Heart right ventricle (tissue), 16 donors: ENCODE measurements around the gene NAT10. TPM values are rescaled to one million over a fixed set of nuclear protein-coding genes. Genes with fewer than 3 reads are reported as not detected.

ENCODE experiments used
- ATAC-seq, 8 donors: fragments of 200-7000 bp; cut with Tn5 transposase; one replicate each; pipeline ENCODE4 v1.9.1; 2020; ENCODE audit warnings: mild to moderate bottlenecking in 8 of 8, moderate library complexity in 8 of 8, moderate number of reproducible peaks in 1 of 8
- DNase-seq, 2 donors: peaks; one replicate each; pipeline ENCODE4 v3.0.0-alpha.2; 2020
- H3K27ac ChIP-seq, 10 donors: fragments of 200-600 bp; sonication (generic) in 2 of 10; one replicate each; pipeline versions ENCODE4 v1.5.0 to v1.8.0; 2020 to 2022; ENCODE audit warnings: mild to moderate bottlenecking in 3 of 10
- H3K27me3 ChIP-seq, 7 donors: fragments of 200-600 bp; one replicate each; pipeline ENCODE4 v1.8.0; 2021 to 2022; ENCODE audit warnings: mild to moderate bottlenecking in 2 of 7
- H3K36me3 ChIP-seq, 9 donors: fragments of 200-600 bp; sonication (generic) in 1 of 9; one replicate each; pipeline versions ENCODE4 v1.5.0 to v1.8.0; 2020 to 2022; ENCODE audit warnings: mild to moderate bottlenecking in 2 of 9
- H3K4me1 ChIP-seq, 9 donors: fragments of 200-600 bp; sonication (generic) in 1 of 9; one replicate each; pipeline versions ENCODE4 v1.5.0 to v1.8.0; 2020 to 2022; ENCODE audit warnings: mild to moderate bottlenecking in 4 of 9
- H3K4me3 ChIP-seq, 10 donors: fragments of 200-600 bp; sonication (generic) in 2 of 10; one replicate each; pipeline versions ENCODE4 v1.5.0 to v1.8.0; 2020 to 2022; ENCODE audit warnings: mild to moderate bottlenecking in 7 of 10, moderate library complexity in 2 of 10
- H3K9me3 ChIP-seq, 11 donors: fragments of 200-600 bp in 10 of 11; sonication (generic) in 2 of 11; one replicate each; pipeline versions ENCODE4 v1.5.0 to v1.8.0; 2013 to 2022; ENCODE audit warnings: mild to moderate bottlenecking in 2 of 11, control low read depth in 1 of 11, moderate library complexity in 1 of 11
- WGBS, 2 donors: extraction: QIAGEN DNeasy Blood & Tissue Kit; methylation state at CpG; one replicate each; pipeline ENCODE4 v1.1.7; 2013; ENCODE audit warnings: inconsistent platforms in 1 of 2; 5-methylcytosine and 5-hydroxymethylcytosine counted together
- intact Hi-C, 10 donors: fragments of 100-400 bp; cut with DNase I; formaldehyde crosslinking; loops; one replicate each; pipeline versions ENCODE4 v1.11.1 to v1.14.2; 2022
- polyA plus RNA-seq, 2 donors: library from polyadenylated mRNA; stranded (reverse); fragments of 200-250 nt; gene quantifications; one replicate each; pipeline ENCODE4 v1.2.3, GENCODE V29; 2013
- total RNA-seq, 10 donors: library from RNA; stranded (reverse); fragmentation: NEBNext Ultra II Directional in 3 of 10; extraction: Animal tissue kit (Norgen Biotek cat#: 25700) in 3 of 10; gene quantifications; one replicate each; pipeline versions ENCODE4 v1.2.1 to v1.2.4, GENCODE V29; 2021 to 2023
- TF ChIP-seq, protein P1 (sequence below), 9 donors: fragments of 200-600 bp; sonication (generic) in 2 of 9; IDR thresholded peaks; one replicate each; pipeline versions ENCODE4 v1.5.0 to v1.8.0; 2021 to 2022; ENCODE audit warnings: antibody characterized with exemption in 9 of 9, mild to moderate bottlenecking in 5 of 9, moderate library complexity in 1 of 9
- donor health status: Arrhythmogenic right ventricular cardiomyopathy.
- donor health status: ischemic (EF 13 %, LVEDD 7.1; RV severe dilation, severe dysfunction).
- donor health status: healthy with polysubstance abuse.
- donor health status: DM: no; HTN: yes; CAD: no.
- donor health status: DM: no; HTN: no; CAD: no.
- donor health status: ischemic (EF 25% LVEDD 6.9; RV normal size, moderate dysfunction).
- donor health status: ischemic (EF 25% LVEDD 5.7; RV mildly dilated, moderate dysfunction).
- donor health status: healthy.
- donor health status: DM: yes; HTN: yes; CAD: no.
- donor health status: Ischemic cardiomyopathy.
- donor health status: ischemic (EF 35%, LVEDD 5.7; RV mildly dilated, moderate dysfunction).
- donor health status: nonischemic (EF 11% LVEDD 7.7; RV severe dilation, severe dysfunction).
- donor health status: DM: yes; HTN: yes; CAD: no.
- donor health status: PGD.
- donor health status: ischemic (EF 29% LVEDD 5.4; RV normal size, mild dysfunction).
- donor health status: nonischemic (EF 23%, LVEDD 6.1; RV moderate dilation, normal function).

The NAT10 gene
- total and polyA plus RNA-seq, 12 donors = 16.2 to 26.4 (median 21.9) TPM

DNA sequence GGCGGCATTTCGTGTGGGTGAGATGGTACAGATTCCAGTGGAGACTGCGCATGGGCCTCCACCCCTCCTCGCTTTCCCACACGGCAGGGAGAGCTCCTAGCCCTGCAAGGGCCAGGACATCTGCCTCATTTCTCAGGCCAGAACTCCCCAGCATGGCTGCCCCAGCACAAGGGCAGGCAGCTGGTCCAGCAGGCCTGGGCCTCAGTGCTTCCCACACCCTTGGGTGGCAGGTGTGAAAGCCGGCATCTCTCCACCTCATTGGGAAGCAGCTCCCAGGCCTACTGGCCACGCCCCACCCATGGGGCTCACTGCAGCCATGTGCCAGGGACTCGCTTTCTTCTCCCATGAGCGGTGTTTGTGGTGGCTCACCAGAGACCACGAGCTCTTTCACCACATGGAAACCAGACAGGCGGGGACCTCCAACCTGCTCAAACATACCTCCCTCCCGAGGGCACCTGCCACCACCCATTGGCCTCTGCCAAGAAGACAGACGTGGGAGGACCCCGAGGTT lies 79.1 kb downstream of the NAT10 start:
- no peak overlapping the region for H3K4me3 ChIP-seq
- DNase-seq (no peak), ATAC-seq (no peak)
- TF ChIP-seq, protein P1, sequence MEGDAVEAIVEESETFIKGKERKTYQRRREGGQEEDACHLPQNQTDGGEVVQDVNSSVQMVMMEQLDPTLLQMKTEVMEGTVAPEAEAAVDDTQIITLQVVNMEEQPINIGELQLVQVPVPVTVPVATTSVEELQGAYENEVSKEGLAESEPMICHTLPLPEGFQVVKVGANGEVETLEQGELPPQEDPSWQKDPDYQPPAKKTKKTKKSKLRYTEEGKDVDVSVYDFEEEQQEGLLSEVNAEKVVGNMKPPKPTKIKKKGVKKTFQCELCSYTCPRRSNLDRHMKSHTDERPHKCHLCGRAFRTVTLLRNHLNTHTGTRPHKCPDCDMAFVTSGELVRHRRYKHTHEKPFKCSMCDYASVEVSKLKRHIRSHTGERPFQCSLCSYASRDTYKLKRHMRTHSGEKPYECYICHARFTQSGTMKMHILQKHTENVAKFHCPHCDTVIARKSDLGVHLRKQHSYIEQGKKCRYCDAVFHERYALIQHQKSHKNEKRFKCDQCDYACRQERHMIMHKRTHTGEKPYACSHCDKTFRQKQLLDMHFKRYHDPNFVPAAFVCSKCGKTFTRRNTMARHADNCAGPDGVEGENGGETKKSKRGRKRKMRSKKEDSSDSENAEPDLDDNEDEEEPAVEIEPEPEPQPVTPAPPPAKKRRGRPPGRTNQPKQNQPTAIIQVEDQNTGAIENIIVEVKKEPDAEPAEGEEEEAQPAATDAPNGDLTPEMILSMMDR (IDR thresholded peaks at IDR 0.05) = no peak
- H3K9me3 ChIP-seq = no peaks in the 10 kb centered on the region
- peaks cover 4 to 30% (median 10%) of the 10 kb centered on the region in 9 donors for H3K4me1 ChIP-seq
- no peaks in the 10 kb centered on the region for H3K27me3 ChIP-seq
- 93 to 94% methylated on average over 14 of the region's 14 CpGs for WGBS, 2 donors
- H3K27ac ChIP-seq = no peak overlapping the region
- intact Hi-C loops = loop anchor here in 1 of 10 donors (10.0 kb wide), 1 partner anchor 70 kb away; no protein-coding TSS in a partner anchor
- H3K36me3 ChIP-seq = no peaks in the 10 kb centered on the region

DNA sequence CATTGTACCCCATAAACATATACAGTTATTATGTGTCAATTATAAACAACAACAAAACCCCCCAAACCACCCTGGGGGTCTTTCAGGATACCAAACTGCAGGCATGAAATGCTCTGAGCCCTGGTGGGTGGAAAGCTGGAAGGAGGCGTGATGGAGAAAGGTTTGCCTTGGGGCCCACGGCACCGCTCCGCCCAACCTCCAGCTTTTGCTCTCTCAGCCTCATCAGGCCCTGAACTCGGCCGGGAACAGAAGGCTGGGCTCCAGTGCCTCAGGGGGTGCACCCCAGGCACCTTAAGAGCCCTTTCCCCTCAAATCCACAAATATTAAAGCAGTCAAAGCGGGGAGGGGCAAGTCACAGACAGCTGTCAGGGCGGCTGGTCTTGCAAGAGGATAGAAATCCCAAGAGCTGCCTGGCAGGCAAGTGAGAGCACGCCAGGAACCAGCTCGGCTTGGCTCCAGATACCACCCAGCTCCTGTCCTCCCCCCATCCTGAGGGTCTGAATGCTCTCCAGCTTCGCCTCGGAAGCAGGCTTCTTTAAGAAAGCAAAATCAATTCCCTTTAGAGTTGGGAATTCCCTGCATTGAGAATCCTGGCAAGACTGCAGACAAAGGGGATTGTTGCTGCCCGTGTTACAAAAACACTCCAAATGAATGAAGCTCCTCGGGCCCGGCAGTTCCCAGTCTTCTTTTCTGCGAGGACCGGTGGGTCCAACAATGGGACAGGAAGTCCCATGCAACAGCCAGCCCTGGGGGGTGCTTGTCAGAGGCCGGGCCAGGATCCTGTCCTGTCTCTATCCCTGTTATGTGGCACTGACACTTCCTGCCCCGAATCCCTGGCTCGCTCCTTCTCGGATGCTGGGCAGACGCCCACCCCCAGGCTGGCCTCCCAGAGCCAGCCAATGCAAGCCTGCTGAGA lies 80.8 kb downstream of the NAT10 start:
- Histone ChIP-seq H3K27me3 (no peaks in the 10 kb centered on the region), H3K4me1 (peaks cover 4 to 30% (median 10%) of the 10 kb centered on the region in 9 donors), H3K27ac (no peak overlapping the region), H3K9me3 (no peaks in the 10 kb centered on the region), H3K36me3 (no peaks in the 10 kb centered on the region), H3K4me3 (no peak overlapping the region)
- peak in 3 of 8 donors; percentile 26 to 43 (median 32) for ATAC-seq
- TF ChIP-seq, protein P1 (IDR thresholded peaks at IDR 0.05) = no peak
- WGBS, 2 donors = 49 to 61% methylated on average over 22 of the region's 22 CpGs
- no peak for DNase-seq
- intact Hi-C loops = loop anchor here in 1 of 10 donors (10.0 kb wide), 1 partner anchor 69 kb away; no protein-coding TSS in a partner anchor

DNA sequence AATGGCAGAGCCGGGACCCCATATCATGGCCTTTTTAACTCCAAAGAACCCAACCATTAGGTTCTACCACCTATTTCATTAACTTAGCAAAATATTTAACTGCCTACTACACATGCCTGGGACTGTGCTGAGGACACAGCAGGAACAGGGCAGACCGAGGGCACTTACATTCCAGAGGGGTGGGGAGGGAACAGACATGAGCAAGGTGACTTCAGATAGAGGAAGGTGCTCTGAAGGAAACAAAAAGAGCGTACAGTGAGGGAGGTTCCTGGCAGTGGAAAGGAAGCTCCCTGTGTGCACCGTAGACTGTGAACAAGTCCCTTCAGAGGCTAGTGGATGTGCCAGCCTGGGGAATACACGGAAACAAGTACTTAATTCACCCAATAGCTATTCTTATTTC lies 82.8 kb downstream of the NAT10 start:
- peaks cover 4 to 38% (median 23%) of the 10 kb centered on the region in 9 donors for H3K4me1 ChIP-seq
- 70 to 80% methylated on average over 5 of the region's 5 CpGs for WGBS, 2 donors
- H3K27me3 ChIP-seq = no peaks in the 10 kb centered on the region
- H3K9me3 ChIP-seq = no peaks in the 10 kb centered on the region
- ATAC-seq = no peak
- TF ChIP-seq, protein P1 (IDR thresholded peaks at IDR 0.05) = no peak
- intact Hi-C loops = loop anchor here in 1 of 10 donors (10.0 kb wide), 1 partner anchor 67 kb away; no protein-coding TSS in a partner anchor
- H3K27ac ChIP-seq = no peak overlapping the region
- H3K4me3 ChIP-seq = no peak overlapping the region
- no peaks in the 10 kb centered on the region for H3K36me3 ChIP-seq
- no peak for DNase-seq

DNA sequence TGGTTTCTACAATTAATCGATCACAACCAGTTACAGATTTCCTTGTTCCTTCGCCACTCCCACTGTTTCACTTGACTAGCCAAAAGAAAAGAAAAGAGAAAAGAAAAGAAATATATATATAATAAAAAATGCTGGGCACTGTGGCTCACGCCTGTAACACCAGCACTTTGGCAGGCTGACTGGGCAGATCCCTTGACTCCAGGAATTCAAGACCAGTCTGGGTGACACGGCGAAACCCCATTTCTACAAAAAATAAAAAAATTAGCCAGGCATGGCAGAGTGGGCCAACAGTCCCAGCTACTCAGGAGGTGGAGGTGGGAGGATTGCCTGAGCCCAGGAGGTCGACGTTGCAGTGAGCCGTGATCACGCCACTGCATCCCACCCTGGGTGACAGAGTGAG lies 83.8 kb downstream of the NAT10 start:
- ATAC-seq = no peak
- Histone ChIP-seq H3K4me3 (no peak overlapping the region), H3K9me3 (no peaks in the 10 kb centered on the region), H3K36me3 (no peaks in the 10 kb centered on the region), H3K4me1 (peaks cover 4 to 48% (median 27%) of the 10 kb centered on the region in 9 donors), H3K27ac (no peak overlapping the region), H3K27me3 (no peaks in the 10 kb centered on the region)
- DNase-seq = no peak
- TF ChIP-seq, protein P1 (IDR thresholded peaks at IDR 0.05) = no peak
- intact Hi-C loops = loop anchor here in 1 of 10 donors (10.0 kb wide), 1 partner anchor 66 kb away; no protein-coding TSS in a partner anchor
- WGBS, 2 donors = 82% methylated on average over 9 of the region's 9 CpGs
